Activated CD4-positive, alpha-beta T cell treated with anti-CD3 and anti-CD28 coated beads for 36 hours (primary cell): ENCODE results near the gene ZFP69B. TPM values are rescaled to one million over a fixed set of nuclear protein-coding genes. Genes with fewer than 3 reads are reported as not detected.
"Not testable (repeated sequence)": the region's sequence is repeated elsewhere in the genome, so short reads cannot be mapped to it uniquely, and the experiment has no call there.

Experiments
- ATAC-seq: fragments of 200-7000 bp; cut with Tn5 transposase; one replicate; pipeline ENCODE4 v1.10.0; 2021; ENCODE audit warnings: mild to moderate bottlenecking, moderate library complexity
- CTCF ChIA-PET: fragments of 350-600 bp; sonication (Branson Sonifier 250); formaldehyde crosslinking; loops from one replicate; lab custom pipeline; 2021; ENCODE audit warnings: antibody characterized with exemption; lab: Charles Lee
- POLR2A ChIA-PET: fragments of 350-600 bp; sonication (Branson Sonifier 250); formaldehyde crosslinking; loops from one replicate; lab custom pipeline; 2021; ENCODE audit warnings: antibody characterized with exemption, inconsistent platforms; lab: Charles Lee
- DNase-seq: peaks from one replicate; pipeline ENCODE4 v3.0.0-alpha.2; 2020
- H3K27ac Mint-ChIP-seq: one replicate; pipeline ENCODE4 v1.8.0; 2021; ENCODE audit warnings: mixed read lengths
- H3K27me3 Mint-ChIP-seq: one replicate; pipeline ENCODE4 v1.8.0; 2021; ENCODE audit warnings: mixed read lengths
- H3K36me3 Mint-ChIP-seq: one replicate; pipeline ENCODE4 v1.8.0; 2021; ENCODE audit warnings: low read depth, mixed read lengths
- H3K4me1 Mint-ChIP-seq: one replicate; pipeline ENCODE4 v1.8.0; 2021; ENCODE audit warnings: mixed read lengths
- H3K4me3 Mint-ChIP-seq: one replicate; pipeline ENCODE4 v1.8.0; 2021; ENCODE audit warnings: mild to moderate bottlenecking, moderate library complexity, mixed read lengths
- H3K9me3 Mint-ChIP-seq: one replicate; pipeline ENCODE4 v1.8.0; 2021; ENCODE audit warnings: low read depth, mixed read lengths
- intact Hi-C, 2 experiments: fragments of 100-400 bp; cut with DNase I in 1 of 2; cut with micrococcal nuclease in 1 of 2; formaldehyde crosslinking; loops; one replicate each; pipeline versions ENCODE4 v1.14.2 to v1.15.1; 2022 to 2024; cut with DNase I, micrococcal nuclease
- total RNA-seq, 2 experiments: library from RNA; stranded (reverse); gene quantifications; one replicate each; pipeline ENCODE4 v1.2.3, GENCODE V29; 2021

ZFP69B gene
- total RNA-seq, 2 experiments from 2014 or later = 4.6 to 5.3 TPM

DNA sequence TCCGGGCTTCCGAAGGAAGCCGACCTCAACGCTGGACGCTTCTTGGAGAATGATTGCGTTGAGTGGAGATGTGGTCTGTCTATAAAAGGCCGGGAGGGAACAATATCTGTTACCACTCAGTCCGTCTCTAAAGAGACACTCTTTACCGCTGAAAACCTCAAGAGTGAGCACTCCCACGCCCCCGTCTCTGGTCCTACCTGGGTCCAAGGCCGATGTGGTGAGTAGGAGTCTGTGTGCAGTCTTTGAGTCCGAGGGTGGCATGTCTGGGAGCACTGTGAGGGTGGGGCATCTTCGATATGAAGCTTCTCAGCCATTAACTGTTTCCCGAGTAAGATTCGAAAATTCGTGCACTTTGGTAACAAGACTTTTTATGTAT lies 27.4 kb downstream of the ZFP69B start:
- H3K27ac Mint-ChIP-seq = peak overlapping the region; percentile 76
- ATAC-seq (peak; percentile 58), DNase-seq (peak; percentile 50)
- intact Hi-C loops = loop anchor here (1.0 to 2.0 kb wide), 3 partner anchors 26 to 31 kb away; partner anchors contain the start of genes EXO5 (in 1 of the 2) and ZFP69B (in 1 of the 2)
- no peaks in the 10 kb centered on the region for H3K27me3 Mint-ChIP-seq
- H3K4me3 Mint-ChIP-seq = peak overlapping the region; percentile 80
- H3K36me3 Mint-ChIP-seq = peaks cover 38% of the 10 kb centered on the region
- peaks cover 30% of the 10 kb centered on the region for H3K9me3 Mint-ChIP-seq
- CTCF ChIA-PET = interaction anchor here (1.0 kb wide), 1 partner anchor 31 kb away, joined by 3 read pairs; the partner anchor contains the start of gene EXO5
- POLR2A ChIA-PET = interaction anchor here (1.2 kb wide), 1 partner anchor 31 kb away, joined by 3 read pairs; no protein-coding TSS in a partner anchor
- H3K4me1 Mint-ChIP-seq = peaks cover 21% of the 10 kb centered on the region

GRCh38 chr1:40478276-40478675 lies 28.0 kb downstream of the ZFP69B start:
- Mint-ChIP-seq H3K4me3 (peak overlapping the region; percentile 80), H3K4me1 (peaks cover 21% of the 10 kb centered on the region), H3K9me3 (peaks cover 28% of the 10 kb centered on the region), H3K27me3 (no peaks in the 10 kb centered on the region), H3K36me3 (peaks cover 44% of the 10 kb centered on the region), H3K27ac (peak overlapping the region; percentile 76)
- ATAC-seq = no peak
- CTCF ChIA-PET = interaction anchor here (1.0 to 1.7 kb wide), 3 partner anchors 10 to 54 kb away, joined by 3 to 7 read pairs (median 5); partner anchors contain the start of genes EXO5 and ZNF684
- POLR2A ChIA-PET = interaction anchor here (0.6 to 1.2 kb wide), 3 partner anchors 31 to 96 kb away, joined by 3 read pairs; no protein-coding TSS in a partner anchor
- DNase-seq = no peak
- intact Hi-C loops = no loop called here

- H3K4me1 Mint-ChIP-seq = peaks cover 21% of the 10 kb centered on the region
- DNase-seq (peak; percentile 39), ATAC-seq (no peak)
- ChIA-PET CTCF (interaction anchor here (0.5 to 1.7 kb wide), 4 partner anchors 9 to 253 kb away, joined by 3 to 7 read pairs (median 6); partner anchors contain the start of gene ZNF684), POLR2A (interaction anchor here (0.6 to 0.7 kb wide), 2 partner anchors 29 to 54 kb away, joined by 3 read pairs; no protein-coding TSS in a partner anchor)
- H3K27ac Mint-ChIP-seq = peak overlapping the region; percentile 1
- intact Hi-C loops = no loop called here
- no peak overlapping the region for H3K4me3 Mint-ChIP-seq
- peaks cover 21% of the 10 kb centered on the region for H3K9me3 Mint-ChIP-seq
- H3K27me3 Mint-ChIP-seq = no peaks in the 10 kb centered on the region
- H3K36me3 Mint-ChIP-seq = peaks cover 51% of the 10 kb centered on the region
Observed at GRCh38 chr1:40479156-40479555, 28.9 kb downstream of the ZFP69B start.

DNA sequence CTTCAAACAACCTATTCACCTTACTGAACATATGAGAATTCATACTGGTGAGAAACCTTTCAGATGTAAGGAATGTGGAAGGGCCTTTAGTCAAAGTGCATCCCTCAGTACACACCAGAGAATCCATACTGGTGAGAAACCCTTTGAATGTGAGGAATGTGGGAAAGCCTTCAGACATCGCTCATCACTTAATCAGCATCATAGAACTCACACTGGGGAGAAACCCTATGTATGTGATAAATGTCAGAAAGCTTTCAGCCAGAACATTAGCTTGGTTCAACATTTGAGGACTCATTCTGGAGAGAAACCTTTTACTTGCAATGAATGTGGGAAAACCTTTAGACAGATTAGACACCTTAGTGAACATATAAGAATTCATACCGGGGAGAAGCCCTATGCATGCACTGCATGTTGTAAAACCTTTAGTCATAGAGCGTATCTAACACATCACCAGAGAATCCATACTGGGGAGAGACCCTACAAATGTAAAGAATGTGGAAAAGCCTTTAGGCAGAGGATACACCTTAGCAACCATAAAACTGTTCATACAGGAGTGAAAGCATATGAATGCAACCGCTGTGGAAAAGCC lies 45.1 kb downstream of the ZFP69B start:
- H3K4me3 Mint-ChIP-seq = no peak overlapping the region
- H3K27me3 Mint-ChIP-seq = no peaks in the 10 kb centered on the region
- peaks cover 56% of the 10 kb centered on the region for H3K9me3 Mint-ChIP-seq
- ChIA-PET POLR2A (no interaction called here), CTCF (interaction anchor here (1.0 kb wide), 1 partner anchor 12 kb away, joined by 3 read pairs; no protein-coding TSS in a partner anchor)
- ATAC-seq (no peak), DNase-seq (no peak)
- H3K36me3 Mint-ChIP-seq = peaks cover 81% of the 10 kb centered on the region
- H3K27ac Mint-ChIP-seq = no peak overlapping the region
- intact Hi-C loops = loop anchor here in 1 of 2 experiments (2.0 kb wide), 1 partner anchor 33 kb away; no protein-coding TSS in a partner anchor
- peaks cover 5% of the 10 kb centered on the region for H3K4me1 Mint-ChIP-seq

DNA sequence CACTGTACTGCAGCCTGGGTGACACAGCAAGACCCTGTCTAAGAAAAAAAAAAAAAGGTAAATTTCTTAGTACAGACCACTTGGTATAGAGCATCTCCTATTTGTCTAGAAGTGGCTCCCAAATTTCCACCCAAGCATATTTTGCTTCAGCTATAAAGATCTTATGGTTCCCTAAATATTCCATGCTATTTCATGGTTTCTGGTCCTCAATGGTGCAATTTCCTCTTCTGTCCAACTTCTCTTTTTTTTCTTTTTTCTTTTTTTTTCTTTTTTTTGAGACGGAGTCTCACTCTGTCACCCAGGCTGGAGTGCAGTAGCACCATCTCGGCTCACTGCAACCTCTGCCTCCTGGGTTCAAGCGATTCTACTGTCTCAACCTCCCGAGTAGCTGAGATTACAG lies 52.4 kb downstream of the ZFP69B start:
- H3K27me3 Mint-ChIP-seq, ATAC-seq, H3K4me1 Mint-ChIP-seq, CTCF ChIA-PET, POLR2A ChIA-PET, DNase-seq, H3K4me3 Mint-ChIP-seq, intact Hi-C loops, H3K27ac Mint-ChIP-seq: not testable (repeated sequence)
- H3K36me3 Mint-ChIP-seq = peaks cover 78% of the 10 kb centered on the region
- peaks cover 40% of the 10 kb centered on the region for H3K9me3 Mint-ChIP-seq

DNA sequence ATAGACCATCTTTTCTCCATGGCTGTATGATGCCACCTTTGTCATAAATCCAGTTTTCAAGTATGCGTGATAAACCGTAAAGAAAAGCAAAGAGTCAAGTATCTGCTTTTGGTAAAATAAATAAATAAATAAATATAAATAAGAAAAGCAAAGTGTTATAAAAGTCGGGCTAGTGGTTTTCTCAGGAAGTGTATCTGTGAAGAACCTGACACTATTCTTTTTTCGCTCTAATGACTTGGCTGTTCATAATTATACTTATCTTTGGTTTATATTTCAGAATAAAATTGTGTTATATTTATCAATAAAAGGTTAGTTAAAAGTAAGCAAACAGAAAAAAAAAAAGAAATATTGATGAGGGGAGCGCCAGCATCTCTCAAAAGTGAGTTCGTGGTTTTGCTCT lies 57.7 kb downstream of the ZFP69B start:
- POLR2A ChIA-PET = interaction anchor here (0.6 to 1.0 kb wide), 2 partner anchors 25 to 29 kb away, joined by 3 to 4 read pairs; no protein-coding TSS in a partner anchor
- H3K36me3 Mint-ChIP-seq = peaks cover 65% of the 10 kb centered on the region
- H3K4me3 Mint-ChIP-seq = peak overlapping the region; percentile 75
- no peak for DNase-seq
- peak overlapping the region; percentile 88 for H3K27ac Mint-ChIP-seq
- peaks cover 22% of the 10 kb centered on the region for H3K9me3 Mint-ChIP-seq
- intact Hi-C loops = loop anchor here (1.0 kb wide), 4 partner anchors 23 to 58 kb away; partner anchors contain the start of genes ZNF684 (in 2 of the 2), ZFP69 (in 1 of the 2) and ZFP69B (in 1 of the 2)
- no peaks in the 10 kb centered on the region for H3K27me3 Mint-ChIP-seq
- ATAC-seq = no peak
- CTCF ChIA-PET = interaction anchor here (1.3 to 1.8 kb wide), 2 partner anchors 8 to 24 kb away, joined by 3 to 15 read pairs; partner anchors contain the start of gene ZNF684
- H3K4me1 Mint-ChIP-seq = peaks cover 14% of the 10 kb centered on the region

DNA sequence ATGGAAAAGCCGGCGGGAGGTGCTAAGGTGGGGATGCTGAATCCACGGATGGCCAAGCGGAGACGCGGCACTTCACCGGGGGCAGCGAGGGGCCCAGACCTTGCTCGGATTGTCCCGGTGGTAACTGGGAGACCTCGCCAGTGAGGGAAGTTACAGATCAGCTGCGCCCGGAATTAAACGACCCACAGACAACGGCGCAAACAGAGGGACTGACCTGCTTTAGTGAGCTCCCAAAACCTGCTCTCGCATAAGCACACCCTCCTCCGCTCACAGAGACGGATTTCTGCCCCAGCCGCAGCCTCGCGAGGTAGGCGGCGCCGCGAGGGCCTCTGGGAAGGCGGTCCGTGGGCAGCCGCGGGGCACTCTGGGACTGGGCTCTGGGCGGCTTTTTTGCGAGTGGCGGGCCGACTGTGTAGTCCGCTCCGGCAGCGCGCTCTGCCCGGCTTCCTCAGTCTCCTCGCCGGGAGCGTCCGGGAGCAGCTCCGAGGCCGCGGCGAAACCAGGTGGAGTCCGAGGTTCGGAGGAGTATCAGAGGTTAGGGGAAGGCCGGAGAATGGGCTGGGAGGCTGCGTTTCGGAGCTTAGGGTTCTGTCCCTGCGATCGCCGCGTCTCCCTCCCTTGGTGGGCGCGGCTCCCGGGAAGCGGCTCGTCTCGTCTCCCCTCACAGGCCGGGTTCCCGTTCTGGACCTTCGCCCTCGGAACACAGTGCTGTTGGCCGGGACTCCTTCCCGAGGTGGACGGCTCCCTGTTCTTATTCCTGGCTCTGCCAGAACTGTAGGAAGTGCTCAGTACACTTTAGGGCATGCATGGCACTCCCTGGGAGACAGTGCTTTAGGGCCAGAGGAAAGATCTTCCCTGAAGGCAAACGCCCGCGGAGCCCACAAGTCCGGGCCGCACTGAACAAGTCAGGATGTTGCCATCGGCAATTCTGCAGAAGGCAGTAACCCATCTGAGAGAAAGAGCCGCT lies 58.4 kb downstream of the ZFP69B start, which contains the start of gene EXO5:
Gene EXO5 (plus strand): TSS at position 393 of the 967 bp plus-strand sequence. CDS start 5,778 bp downstream, outside the sequence.
- POLR2A ChIA-PET = interaction anchor here (0.6 to 1.0 kb wide), 5 partner anchors 24 to 341 kb away, joined by 3 to 6 read pairs (median 4); partner anchors contain the start of gene ZFP69
- peak; percentile 99 for ATAC-seq
- peaks cover 14% of the 10 kb centered on the region for H3K4me1 Mint-ChIP-seq
- CTCF ChIA-PET = interaction anchor here (1.1 to 1.8 kb wide), 4 partner anchors 9 to 1290 kb away, joined by 3 to 15 read pairs (median 3); partner anchors contain the start of gene ZNF684
- intact Hi-C loops = loop anchor here (1.0 kb wide), 4 partner anchors 23 to 58 kb away; partner anchors contain the start of genes ZNF684 (in 2 of the 2), ZFP69 (in 1 of the 2) and ZFP69B (in 1 of the 2)
- peak within 1 kb of the TSS; percentile 88 for H3K27ac Mint-ChIP-seq
- H3K36me3 Mint-ChIP-seq = peaks cover 60% of the 10 kb centered on the region
- DNase-seq = peak; percentile 94
- H3K9me3 Mint-ChIP-seq = peaks cover 22% of the 10 kb centered on the region
- no peaks in the 10 kb centered on the region for H3K27me3 Mint-ChIP-seq
- peak within 1 kb of the TSS; percentile 75 for H3K4me3 Mint-ChIP-seq

Other genes with a start within 250 kb of the ZFP69B start
- not detected for gene TMCO2, start 202.5 kb upstream of the ZFP69B start, total RNA-seq
- gene ZMPSTE24, start 192.2 kb upstream of the ZFP69B start, total RNA-seq = 10 to 100 TPM; 20.7 to 23.0 TPM
- 1 to 10 TPM; 2.5 to 3.0 TPM for gene COL9A2, start 133.2 kb upstream of the ZFP69B start, total RNA-seq
- 100 to 1,000 TPM; 241 to 258 TPM for gene SMAP2, start 76.7 kb upstream of the ZFP69B start, total RNA-seq
- 1 to 10 TPM; 4.6 to 5.4 TPM for gene ZFP69, start 26.8 kb downstream of the ZFP69B start, total RNA-seq
- gene EXO5, start 58.3 kb downstream of the ZFP69B start, total RNA-seq = 10 to 100 TPM in 1 of 2 experiments, 1 to 10 TPM in 1; 9.5 to 11.9 TPM
- 1 to 10 TPM; 4.5 to 6.6 TPM for gene ZNF684, start 81.2 kb downstream of the ZFP69B start, total RNA-seq
- 1 to 10 TPM; 2.7 TPM for gene RIMS3, start 215.2 kb downstream of the ZFP69B start, total RNA-seq
- gene NFYC, start 241.2 kb downstream of the ZFP69B start, total RNA-seq = 10 to 100 TPM; 53.6 to 85.4 TPM